OCI-LY1 (cell line): ENCODE measurements around the gene TTF2.

Source experiments
- EZH2 ChIP-seq: fragments of 200-600 bp; sonication (generic), shearing (Covaris generic); IDR thresholded peaks from 2 replicates; pipeline ENCODE4 v1.8.0; 2017; ENCODE audit warnings: borderline replicate concordance, mixed run types, mild to moderate bottlenecking, antibody characterized with exemption, low read length, moderate library complexity, mixed read lengths
- TF ChIP-seq, protein P1 (sequence below): fragments of 200-600 bp; sonication (generic), shearing (Covaris generic); IDR thresholded peaks from 2 replicates; pipeline ENCODE4 v1.5.1; 2017; ENCODE audit warnings: mild to moderate bottlenecking, antibody characterized with exemption, low read length, moderate library complexity, mixed read lengths

DNA sequence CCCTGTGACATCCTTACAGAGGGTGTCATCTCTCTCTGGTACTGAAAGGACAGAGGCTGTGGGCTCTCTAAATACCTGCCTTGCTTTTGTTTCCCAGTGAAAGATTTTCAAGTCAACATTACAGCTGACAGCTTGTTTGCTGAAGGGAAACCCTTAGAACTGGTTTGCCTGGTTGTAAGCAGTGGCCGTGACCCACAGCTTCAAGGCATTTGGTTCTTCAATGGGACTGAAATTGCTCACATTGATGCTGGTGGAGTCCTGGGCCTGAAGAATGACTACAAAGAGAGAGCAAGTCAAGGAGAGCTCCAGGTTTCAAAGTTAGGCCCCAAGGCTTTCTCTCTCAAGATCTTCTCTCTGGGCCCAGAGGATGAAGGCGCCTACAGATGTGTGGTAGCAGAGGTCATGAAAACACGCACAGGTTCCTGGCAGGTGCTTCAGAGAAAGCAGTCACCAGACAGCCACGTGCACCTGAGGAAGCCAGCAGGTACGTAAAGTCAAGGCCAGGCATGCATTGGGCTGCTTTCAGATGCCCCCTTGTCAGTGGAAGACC is 46.7 kb upstream of the TTF2 start:
- TF ChIP-seq, protein P1, sequence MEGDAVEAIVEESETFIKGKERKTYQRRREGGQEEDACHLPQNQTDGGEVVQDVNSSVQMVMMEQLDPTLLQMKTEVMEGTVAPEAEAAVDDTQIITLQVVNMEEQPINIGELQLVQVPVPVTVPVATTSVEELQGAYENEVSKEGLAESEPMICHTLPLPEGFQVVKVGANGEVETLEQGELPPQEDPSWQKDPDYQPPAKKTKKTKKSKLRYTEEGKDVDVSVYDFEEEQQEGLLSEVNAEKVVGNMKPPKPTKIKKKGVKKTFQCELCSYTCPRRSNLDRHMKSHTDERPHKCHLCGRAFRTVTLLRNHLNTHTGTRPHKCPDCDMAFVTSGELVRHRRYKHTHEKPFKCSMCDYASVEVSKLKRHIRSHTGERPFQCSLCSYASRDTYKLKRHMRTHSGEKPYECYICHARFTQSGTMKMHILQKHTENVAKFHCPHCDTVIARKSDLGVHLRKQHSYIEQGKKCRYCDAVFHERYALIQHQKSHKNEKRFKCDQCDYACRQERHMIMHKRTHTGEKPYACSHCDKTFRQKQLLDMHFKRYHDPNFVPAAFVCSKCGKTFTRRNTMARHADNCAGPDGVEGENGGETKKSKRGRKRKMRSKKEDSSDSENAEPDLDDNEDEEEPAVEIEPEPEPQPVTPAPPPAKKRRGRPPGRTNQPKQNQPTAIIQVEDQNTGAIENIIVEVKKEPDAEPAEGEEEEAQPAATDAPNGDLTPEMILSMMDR = no peak
- TF ChIP-seq EZH2 = no peak
